Left ventricle myocardium superior (tissue), 1 donor: Measurements from ENCODE around the gene NEXMIF. TPM values are rescaled to one million over a fixed set of nuclear protein-coding genes. Genes with fewer than 3 reads are reported as not detected.
"Not testable (repeated sequence)": the region's sequence is repeated elsewhere in the genome, so short reads cannot be mapped to it uniquely, and the experiment has no call there.

ENCODE experiments used
- ATAC-seq: fragments of 200-7000 bp; cut with Tn5 transposase; one replicate; pipeline ENCODE4 v1.9.1; 2020; ENCODE audit warnings: mild to moderate bottlenecking, moderate library complexity
- DNase-seq: peaks from one replicate; pipeline ENCODE4 v3.0.0-alpha.2; 2020
- intact Hi-C: fragments of 100-400 bp; cut with micrococcal nuclease; formaldehyde crosslinking; loops from one replicate; pipeline ENCODE4 v1.11.0; 2022
- long read RNA-seq: library from polyadenylated mRNA; unstranded; transcript quantifications from one replicate; pipeline ENCODE4 v2.0.0, GENCODE V29; 2021
- total RNA-seq: library from RNA; stranded (reverse); fragmentation: NEBNext Ultra II Directional; extraction: Animal tissue kit (Norgen Biotek cat#: 25700); gene quantifications from one replicate; pipeline ENCODE4 v1.2.1, GENCODE V29; 2021
- donor health status: DM: no; HTN: yes; CAD: no; lungs with severe emphysema.

Gene NEXMIF
- total RNA-seq: 0.32 TPM
- long read RNA-seq: 0 reads

DNA sequence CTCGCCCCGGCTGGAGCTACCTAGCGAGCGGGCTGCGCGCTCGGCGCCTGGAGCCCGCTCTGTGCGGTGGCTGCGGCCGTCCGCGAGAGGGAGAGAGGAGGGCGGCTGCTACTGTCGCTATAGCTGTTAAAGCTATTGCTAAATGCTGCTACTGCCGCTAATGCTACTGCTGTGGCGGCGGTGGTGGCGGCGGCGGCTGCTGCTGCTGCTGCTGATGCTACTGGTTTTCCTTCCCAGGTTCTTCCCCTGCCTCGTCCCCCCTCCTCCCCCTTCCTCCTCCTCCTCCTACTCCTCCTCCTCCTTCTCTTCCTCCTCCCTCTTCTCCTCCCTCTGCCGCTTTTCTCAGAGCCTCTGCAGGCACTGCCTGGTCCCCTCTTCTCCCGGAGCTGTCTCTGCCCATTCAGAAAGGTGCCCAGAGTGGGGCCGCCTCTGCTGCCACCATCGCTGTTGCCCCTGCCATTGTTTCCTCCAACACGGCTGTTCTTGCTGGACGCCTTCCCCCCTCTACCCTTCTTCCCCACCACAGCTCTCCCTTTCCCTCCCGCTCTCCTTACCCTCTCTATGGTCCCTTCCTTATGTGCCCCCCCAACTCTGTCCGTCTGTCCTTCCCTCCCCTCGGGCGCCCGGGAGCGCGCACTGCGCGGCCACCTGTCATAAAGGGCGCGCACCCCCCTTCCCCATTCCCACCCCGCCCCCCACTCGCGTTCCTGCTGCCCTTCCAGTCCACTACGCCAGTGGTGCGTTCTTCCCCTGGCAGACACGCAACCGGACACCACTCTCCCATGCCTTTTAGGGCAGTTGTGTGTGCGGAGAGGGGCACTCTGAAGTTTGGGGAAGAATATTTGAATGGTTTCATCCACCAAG is at the start of gene NEXMIF:
Gene NEXMIF, minus strand, starts transcription at position 228 of the 864 bp plus-strand sequence.
- intact Hi-C loops: no loop called here
- DNase-seq: no peak
- ATAC-seq: peak; percentile 89

GRCh38 chrX:74961962-74962361 is 36.7 kb upstream of the NEXMIF start:
- ATAC-seq, DNase-seq, intact Hi-C loops: not testable (repeated sequence)

- ATAC-seq: no peak
- intact Hi-C loops: no loop called here
- DNase-seq: no peak
These were observed 24.5 kb upstream of the NEXMIF start for GRCh38 chrX:74949717-74950116.

- intact Hi-C loops: no loop called here
- ATAC-seq (no peak), DNase-seq (no peak)
These were observed 15.2 kb upstream of the NEXMIF start for GRCh38 chrX:74940414-74940813.

- intact Hi-C loops: no loop called here
- no peak for ATAC-seq
These were observed 6.0 kb upstream of the NEXMIF start for GRCh38 chrX:74931214-74931613.

GRCh38 chrX:74924449-74925224 is 615 bp downstream of the NEXMIF start:
- DNase-seq (peak; percentile 40), ATAC-seq (peak; percentile 84)
- intact Hi-C loops: no loop called here

More at GRCh38 chrX:74931214-74931613, 6.0 kb upstream of the NEXMIF start:
- DNase-seq: no peak

DNA sequence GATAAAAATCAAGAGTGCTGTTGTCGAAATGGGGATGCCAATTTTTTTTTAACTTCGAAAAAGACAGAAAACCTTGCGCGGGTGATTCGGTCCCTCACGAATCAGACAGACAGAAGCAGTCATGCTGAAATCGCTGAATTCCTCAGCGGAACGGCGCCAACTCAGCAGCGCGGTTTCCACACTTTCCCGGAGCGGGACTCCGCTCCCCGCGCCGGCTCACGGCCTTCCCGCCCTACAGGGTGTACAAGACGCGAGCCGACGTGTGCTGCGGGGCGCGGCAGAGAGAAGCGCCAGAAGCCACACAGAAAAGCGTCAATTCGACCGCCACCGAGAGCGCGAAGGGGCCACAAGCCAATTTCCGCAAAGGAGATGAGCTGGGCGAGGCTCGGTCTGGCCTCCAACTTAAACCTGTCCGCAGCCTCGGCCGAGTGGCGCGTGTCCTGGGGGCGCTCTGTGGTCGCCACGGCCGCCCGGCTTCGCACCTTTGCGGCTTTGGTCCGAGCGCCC is 1.3 kb downstream of the NEXMIF start:
- intact Hi-C loops: no loop called here
- DNase-seq (no peak), ATAC-seq (peak; percentile 34)

DNA sequence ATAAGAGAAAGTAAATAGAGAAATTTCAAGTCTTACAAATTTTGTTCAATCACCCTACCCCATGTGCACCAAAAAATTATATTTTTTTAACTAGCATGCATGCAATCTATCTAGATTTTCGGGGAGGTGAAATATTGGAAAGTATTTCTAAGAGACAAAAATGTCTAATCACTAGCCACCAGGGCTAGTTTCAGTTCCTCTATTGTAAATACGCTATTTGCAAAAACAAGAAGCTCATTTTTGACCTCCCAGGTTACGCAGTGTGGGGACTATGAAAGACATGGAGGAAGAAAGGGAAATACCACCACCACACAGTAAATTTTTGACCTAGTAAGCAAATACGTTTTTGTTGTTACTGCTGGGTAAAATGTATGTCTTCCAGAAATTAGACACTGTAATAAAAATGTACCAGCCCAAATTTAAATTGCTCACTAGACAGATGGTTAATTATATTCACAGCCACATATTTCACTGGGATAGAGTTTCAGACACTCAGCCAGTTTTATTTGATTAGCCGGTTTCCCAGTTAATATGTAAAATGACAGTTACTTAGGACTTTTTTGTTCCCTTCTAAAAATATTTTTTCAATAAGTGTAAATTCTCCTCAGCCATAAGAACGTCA is 2.2 kb downstream of the NEXMIF start:
- DNase-seq (no peak), ATAC-seq (no peak)
- intact Hi-C loops: no loop called here

- no peak for DNase-seq
- intact Hi-C loops: no loop called here
- ATAC-seq: no peak
These were observed 13.8 kb downstream of the NEXMIF start for GRCh38 chrX:74911494-74911893.

DNA sequence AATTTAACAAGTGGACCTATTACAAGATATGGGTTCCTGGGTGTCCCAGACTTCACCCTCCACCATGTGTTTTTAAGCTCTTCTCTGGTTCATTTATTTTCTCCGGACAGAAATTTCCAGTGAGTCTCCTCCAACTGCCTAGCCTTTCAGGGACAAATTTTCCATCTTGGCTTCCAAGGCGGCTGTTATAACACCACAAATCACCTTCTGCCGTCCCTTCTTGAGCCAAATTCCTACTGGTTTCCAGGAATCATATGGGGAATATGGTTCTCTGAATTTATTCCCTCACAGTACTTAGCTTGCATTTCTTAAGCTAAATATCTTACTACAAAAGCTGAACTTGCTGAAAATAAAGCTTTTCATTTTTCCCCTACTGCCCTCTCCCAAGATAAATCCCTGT is 18.8 kb downstream of the NEXMIF start:
- DNase-seq (no peak), ATAC-seq (no peak)
- intact Hi-C loops: no loop called here

GRCh38 chrX:74902806-74903205 is 22.4 kb downstream of the NEXMIF start:
- ATAC-seq: no peak
- no peak for DNase-seq
- intact Hi-C loops: no loop called here

DNA sequence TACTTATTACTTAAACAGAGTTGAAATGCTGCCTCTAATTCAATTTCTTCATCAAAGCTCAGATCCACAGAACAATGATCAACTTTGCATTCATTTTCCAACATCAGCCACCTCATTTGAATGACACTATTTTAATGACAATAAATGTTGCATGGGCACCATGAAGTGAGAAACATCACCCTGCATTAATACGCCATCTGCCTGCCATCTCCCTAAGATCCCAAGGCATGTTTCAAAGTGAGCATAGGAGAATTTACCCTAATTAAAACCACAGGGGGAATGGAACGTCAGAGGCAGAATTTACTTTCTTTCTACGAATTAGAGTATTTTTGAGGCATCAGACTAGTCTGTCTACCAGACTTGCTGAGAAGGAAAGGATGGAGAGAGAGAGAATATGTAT is 32.7 kb downstream of the NEXMIF start:
- DNase-seq (no peak), ATAC-seq (no peak)
- intact Hi-C loops: no loop called here

GRCh38 chrX:74890676-74891430 is 34.4 kb downstream of the NEXMIF start:
- ATAC-seq (no peak), DNase-seq (no peak)
- intact Hi-C loops: no loop called here

DNA sequence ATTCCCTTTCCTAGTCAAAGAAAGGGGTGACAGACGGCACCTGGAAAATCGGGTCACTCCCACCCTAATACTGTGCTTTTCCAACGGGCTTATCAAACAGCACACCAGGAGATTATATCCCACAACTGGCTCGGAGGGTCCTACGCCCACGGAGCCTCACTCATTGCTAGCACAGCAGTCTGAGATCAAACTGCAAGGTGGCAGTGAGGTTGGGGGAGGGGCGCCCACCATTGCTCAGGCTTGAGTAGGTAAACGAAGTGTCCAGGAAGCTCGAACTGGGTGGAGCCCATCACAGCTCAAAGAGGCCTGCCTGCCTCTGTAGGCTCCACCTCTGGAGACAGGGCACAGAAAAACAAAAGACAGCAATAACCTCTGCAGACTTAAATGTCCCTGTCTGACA is 42.9 kb downstream of the NEXMIF start:
- intact Hi-C loops, ATAC-seq, DNase-seq: not testable (repeated sequence)

DNA sequence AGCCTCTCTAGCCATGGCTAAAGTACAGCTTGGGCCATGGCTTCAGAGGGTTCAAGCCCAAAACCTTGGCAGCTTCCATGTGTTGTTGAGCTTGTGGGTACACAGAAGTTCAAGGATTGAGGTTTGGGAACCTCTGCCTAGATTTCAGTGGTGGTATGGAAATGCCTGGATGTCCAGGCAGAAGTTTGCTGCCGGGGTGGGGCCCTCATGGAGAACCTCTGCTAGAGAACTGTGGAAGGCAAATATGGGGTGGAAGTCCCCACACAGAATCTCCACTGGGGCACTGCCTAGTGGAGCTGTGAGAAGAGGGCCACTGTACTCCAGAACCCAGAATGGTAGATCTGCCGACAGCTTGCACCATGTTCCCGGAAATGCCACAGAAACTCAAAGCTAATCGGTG is 59.5 kb downstream of the NEXMIF start:
- intact Hi-C loops: no loop called here

DNA sequence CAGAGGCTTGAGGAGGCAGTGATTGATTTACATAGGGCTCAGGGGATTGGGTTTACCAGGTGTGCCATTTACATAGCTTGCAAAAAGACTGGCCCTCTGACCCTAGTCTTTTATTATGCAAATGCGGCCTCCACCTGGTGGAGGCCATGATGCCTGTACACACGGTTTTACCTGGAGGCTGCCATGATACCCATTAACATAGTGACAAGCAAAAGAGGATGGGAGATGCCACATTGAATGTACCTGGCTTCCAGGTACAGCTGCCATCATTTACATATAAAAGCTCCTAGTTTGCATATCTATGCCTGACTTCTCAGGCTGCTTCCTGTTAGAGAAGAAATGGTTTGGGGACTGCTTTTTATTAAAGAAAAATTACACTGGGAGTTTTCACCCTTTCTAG is 72.0 kb downstream of the NEXMIF start:
- DNase-seq: no peak
- ATAC-seq: no peak
- intact Hi-C loops: no loop called here

More for the DNA sequence above, 59.5 kb downstream of the NEXMIF start:
- ATAC-seq (no peak), DNase-seq (no peak)

- no peak for DNase-seq
- intact Hi-C loops: no loop called here
- ATAC-seq: no peak
These were observed 89.7 kb downstream of the NEXMIF start for GRCh38 chrX:74835566-74835965.

DNA sequence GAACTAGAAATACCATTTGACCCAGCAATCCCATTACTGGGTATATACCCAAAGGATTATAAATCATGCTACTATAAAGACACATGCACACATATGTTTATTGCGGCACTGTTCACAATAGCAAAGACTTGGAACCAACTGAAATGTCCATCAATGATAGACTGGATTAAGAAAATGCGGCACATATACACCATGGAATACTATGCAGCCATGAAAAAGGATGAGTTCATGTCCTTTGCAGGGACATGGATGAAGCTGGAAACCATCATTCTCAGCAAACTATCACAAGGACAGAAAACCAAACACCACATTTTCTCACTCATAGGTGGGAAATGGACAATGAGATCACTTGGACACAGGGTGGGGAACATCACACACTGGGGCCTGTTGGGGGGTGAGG is 105.5 kb downstream of the NEXMIF start:
- DNase-seq, ATAC-seq, intact Hi-C loops: not testable (repeated sequence)

GRCh38 chrX:74814681-74815080 is 110.6 kb downstream of the NEXMIF start:
- no peak for DNase-seq
- no peak for ATAC-seq
- intact Hi-C loops: no loop called here
